Frontal cortex (tissue), 4 donors: ENCODE results near the gene GANC. TPM values are rescaled to one million over a fixed set of nuclear protein-coding genes. Genes with fewer than 3 reads are reported as not detected.
"Not testable (repeated sequence)": the region's sequence is repeated elsewhere in the genome, so short reads cannot be mapped to it uniquely, and the experiment has no call there.

ENCODE experiments used
- DNase-seq, 2 donors: peaks; one replicate each; pipeline ENCODE4 v3.0.0; 2012; ENCODE audit warnings: low spot score in 2 of 2
- FAIRE-seq: peaks from 2 replicates; lab custom pipeline; 2012; peaks lifted over from hg19 to GRCh38; lab: Jason Lieb, UNC
- total RNA-seq: library from RNA; depleted of rRNA; stranded (reverse); fragments of >200 nt; gene quantifications from one replicate; pipeline ENCODE4 v1.2.3, GENCODE V29; 2014
- donor health status: control.
- donor health status: control.
- donor health status: control.

GANC gene
- total RNA-seq, 1 donor from 2014 or later, result 7.7 TPM

DNA sequence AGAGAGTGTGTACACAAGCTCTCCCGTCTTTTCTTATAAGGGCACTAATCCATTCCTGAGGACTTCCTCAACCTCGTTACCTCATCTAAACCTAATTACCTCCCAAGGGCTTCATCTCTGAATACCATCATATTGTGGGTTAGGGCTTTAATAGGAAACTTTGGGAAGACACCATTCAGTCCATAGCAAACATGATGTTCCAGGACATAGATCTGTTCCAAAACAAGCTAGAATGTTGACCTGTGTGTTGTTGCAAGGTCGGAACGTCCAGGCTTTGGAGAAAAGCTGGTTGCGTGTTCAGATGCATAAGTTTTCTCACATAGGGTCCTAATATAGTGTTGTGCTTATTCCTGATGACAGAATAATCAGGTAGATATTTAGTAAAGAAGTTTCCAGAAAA, 9.9 kb downstream of the GANC start:
- FAIRE-seq (no peak), DNase-seq (no peak)

DNA sequence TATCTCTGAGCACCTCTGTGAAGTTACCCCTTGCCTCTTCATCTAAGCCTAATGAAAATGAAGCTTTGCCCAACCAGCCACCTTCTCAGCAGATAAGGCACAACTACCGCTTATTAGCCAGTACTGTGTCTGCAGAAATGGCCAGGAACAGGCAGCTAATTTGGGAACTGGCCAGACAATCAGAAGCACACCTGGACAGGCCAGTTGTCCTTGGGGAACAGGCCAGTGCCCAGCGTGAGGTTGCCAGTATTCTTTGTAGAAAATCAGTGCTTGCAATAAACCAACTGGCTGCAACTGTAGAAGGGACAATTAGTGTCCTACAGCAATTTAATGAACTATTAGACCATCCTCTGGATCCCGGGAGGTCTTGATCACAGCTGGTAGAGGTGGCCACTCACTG, 10.7 kb downstream of the GANC start:
- FAIRE-seq, result no peak
- DNase-seq, result no peak

DNA sequence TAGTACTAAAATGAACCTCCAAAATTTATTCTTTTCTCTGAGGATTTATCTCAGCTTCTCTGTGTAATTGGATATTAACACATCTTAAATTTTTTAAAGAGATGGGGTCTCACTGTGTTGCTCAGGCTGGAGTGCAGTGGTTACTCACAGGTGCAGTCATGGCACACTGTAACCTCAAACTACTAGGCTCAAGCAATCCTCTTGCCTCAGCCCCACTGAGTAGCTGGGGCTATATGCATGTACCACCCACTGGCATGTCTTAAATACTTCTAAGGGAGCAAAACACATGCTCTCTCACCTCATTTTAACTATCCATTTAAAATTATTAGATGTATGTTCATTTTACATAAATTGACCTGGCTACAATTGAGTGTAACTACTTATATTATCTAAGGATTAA, 11.6 kb downstream of the GANC start:
- DNase-seq (no peak), FAIRE-seq (no peak)

DNA sequence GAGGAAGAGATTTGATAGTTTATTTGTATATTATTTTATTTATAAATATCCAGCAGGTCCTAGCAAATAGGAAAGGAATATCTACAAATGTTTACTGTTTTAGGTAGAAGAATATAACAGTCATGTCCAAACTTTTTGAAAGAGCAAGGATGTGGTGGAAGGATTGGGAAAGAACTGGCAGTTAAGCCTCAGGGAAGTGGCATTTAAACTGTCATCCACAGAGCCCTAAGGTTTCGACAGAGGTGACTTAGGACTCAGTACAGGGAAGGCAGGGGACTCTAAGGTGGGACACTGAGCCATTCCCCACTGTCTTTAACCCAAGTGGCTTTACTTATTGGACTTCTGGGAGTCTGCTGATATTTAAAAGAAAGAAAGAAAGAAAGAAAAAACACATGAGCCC, 12.0 kb downstream of the GANC start:
- FAIRE-seq (no peak), DNase-seq (no peak)

DNA sequence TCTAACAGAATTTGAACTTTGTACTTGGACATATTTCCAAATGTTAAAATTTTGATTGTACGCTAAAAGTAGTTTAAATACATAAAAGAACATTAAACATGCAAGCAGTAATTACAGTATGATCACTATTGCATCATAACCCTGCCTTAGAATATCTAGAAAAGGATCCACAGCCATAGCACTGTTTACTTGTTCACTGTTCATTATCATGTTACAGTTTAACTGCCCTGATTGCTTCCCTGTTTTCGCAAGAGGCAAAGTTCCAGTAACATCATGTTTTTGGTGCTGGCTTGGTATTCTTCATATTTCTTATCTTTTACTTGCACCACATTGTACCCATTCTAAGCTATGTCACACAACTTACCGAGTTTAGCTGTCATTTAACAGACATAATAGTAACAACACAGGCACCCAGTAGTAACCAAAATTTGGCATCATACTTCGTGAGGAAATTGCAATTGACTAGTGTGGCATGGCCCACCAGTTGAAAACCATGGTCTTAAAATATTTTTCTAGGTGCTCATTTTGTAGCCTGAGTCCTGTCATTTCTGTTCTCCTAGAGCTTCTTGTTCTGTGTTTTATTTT, 13.5 kb downstream of the GANC start:
- no peak for FAIRE-seq
- no peak for DNase-seq

DNA sequence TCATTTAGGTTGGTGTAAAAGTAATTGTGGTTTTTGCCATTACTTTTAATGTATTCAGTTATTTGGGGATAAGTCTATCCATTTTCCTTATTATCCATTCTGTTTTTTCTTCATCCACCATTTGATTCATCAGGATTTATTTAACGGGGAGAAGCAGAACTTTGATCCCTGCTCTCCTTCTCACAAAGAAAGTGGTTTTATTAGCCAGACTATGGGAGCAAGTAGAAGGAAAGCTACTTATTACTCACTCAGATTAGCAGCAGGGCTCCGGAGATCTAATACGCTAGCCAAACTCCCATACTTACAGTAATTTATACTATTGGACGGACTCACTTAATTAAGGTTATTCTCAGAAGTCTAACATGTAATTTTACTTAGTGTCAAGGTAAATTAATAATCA, 14.9 kb downstream of the GANC start:
- DNase-seq, result no peak
- no peak for FAIRE-seq

DNA sequence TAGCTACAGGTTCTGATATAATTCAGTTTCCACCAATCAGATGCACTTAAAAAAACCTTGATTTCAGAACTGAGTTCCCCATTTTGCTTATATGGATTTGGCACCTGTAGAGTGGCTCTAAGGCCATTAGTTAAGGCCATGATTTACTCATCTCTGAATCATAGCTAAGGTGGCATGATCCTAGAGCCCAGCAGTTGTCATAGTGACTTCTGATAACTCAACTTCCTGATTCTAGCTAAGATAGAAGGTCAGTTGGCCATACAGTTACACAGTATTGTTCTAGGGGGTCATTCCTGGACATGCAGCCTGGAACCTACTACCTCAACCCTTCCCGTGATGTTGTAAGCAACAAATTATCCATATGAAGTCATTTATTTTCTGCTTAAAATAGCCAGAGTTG, 16.2 kb downstream of the GANC start:
- FAIRE-seq, result no peak

DNA sequence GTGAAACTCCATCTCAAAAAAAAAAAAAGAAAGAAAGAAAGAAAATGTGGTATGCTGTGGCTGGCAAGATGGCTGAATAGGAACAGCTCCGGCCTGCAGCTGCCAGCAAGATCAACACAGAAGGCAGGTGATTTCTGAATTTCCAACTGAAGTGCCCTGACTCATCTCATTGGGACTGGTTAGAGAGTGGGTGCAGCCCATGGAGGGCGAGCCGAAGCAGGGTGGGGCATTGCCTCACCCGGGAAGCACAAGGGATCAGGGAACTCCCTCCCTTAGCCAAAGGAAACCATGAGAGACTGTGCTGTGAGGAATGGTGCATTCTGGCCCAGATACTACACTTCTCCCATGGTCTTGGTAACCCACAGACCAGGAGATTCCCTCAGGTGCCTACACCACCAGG, 28.0 kb downstream of the GANC start:
- not testable (repeated sequence) for FAIRE-seq, DNase-seq

More for the DNA sequence above, 16.2 kb downstream of the GANC start:
- no peak for DNase-seq

DNA sequence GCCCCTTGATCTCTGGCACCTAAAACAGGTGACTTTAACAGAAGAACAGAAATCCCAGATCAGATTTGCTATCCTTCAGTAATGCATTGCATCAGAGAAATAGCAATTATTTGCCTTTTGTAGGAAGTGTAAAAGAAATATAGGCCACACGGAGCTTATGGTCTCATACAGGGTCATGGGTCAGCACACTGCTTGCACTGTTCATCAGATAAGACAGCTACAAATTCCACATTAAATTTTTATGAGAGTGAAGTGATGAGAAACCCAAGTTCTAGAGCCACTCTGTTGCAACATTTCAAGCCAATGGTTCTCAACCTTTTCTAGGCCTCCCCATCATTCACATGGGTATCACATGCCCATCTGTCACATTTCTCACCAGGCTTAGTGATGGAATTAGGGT, 33.7 kb downstream of the GANC start:
- FAIRE-seq, result no peak

DNA sequence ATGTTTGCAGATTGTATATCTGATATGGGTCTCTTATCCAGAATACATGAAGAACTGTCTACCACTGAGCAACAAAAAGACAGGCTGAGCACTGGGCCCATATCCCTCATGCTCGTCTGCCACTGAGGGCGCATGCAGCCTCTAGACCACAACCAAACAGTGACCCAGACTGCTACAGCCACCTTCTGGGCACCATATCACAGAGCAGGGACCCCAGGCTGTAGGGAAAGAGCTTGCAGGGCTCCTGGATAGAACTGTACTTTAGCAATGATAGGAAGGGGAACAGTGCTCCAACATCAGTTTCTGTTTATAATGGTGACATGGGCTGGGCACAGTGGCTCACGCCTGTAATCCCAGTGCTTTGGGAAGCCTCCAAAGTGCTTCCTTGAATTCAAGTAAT, 40.5 kb downstream of the GANC start:
- DNase-seq (no peak), FAIRE-seq (no peak)

More for the DNA sequence above, 33.7 kb downstream of the GANC start:
- DNase-seq, result no peak

DNA sequence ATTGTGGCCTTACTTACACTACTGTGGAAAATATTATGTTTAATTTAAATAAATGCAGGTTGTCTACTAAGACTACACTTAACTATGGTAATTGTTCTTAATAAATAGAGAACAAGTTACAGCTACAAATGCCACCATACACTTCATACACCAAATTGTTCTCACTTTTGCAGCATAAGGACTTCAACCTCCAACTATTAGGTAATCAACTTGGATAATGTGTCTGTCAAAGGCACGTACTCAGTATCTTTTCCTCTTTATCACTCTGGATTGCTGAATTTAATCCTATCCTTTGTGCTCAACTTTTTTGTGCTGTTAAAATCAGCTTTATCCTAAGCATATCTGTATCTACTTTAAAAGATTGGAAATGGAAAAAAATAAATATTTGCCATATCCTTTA, 41.8 kb downstream of the GANC start:
- no peak for FAIRE-seq
- DNase-seq, result no peak

DNA sequence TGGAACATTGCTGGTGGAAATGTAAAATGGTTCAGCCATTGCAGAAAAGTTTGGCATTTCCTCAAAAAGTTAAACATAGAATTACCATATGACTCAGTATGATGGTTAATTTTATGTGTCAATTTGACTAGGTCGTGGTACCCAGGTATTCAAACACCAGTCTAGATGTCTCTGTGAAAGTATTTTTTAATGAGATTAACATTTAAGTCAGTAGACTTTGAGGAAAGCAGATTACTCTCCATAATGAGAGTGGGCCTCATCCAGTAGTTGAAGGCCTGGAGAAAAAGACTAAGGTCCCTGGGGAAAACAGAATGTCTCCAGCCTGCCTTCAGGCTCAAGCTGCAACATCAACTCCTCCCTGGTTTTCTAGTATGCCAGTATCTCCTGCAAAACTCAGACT, 42.5 kb downstream of the GANC start:
- DNase-seq (no peak), FAIRE-seq (no peak)

DNA sequence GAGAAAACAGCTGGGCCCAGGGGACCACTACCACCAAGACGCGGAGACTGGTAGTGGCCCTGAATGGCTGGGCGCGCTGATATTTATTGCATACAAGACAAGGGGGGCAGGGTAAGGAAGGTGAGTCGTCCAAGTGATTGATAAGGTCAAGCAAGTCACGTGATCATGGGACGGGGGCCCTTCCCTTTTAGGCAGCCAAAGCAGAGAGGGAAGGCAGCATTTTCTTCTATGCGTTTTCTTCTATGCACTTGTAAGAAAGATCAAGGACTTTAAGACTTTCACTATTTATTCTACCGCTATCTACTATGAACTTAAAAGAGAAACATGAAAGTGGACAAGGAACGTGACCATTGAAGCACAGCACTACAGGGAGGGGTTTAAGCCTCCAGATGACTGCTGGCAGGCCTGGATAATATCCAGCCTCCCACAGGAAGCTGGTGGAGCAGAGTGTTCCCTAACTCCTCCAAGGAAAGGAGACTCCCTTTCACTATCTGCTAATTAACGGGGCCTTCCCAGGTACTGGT, 43.3 kb downstream of the GANC start:
- DNase-seq, FAIRE-seq: not testable (repeated sequence)

DNA sequence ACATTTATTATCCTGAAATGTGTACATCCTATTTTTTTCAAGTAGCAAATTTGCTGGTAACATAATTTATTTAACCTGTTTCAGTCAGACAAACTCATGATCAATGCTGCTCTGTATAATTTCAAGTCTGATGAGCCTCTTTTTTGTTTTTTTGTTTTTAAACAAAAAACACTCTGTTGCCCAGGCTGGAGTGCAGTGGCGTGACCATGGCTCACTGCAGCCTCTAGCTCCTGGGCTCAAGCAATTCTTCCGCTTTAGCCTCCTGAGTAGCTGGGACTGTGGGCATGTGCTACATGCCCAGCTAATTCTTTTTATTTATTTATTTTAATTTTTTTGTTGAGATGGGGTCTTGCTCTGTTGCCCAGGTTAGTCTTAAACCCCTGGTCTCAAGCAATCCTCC, 46.2 kb downstream of the GANC start:
- FAIRE-seq, result no peak

DNA sequence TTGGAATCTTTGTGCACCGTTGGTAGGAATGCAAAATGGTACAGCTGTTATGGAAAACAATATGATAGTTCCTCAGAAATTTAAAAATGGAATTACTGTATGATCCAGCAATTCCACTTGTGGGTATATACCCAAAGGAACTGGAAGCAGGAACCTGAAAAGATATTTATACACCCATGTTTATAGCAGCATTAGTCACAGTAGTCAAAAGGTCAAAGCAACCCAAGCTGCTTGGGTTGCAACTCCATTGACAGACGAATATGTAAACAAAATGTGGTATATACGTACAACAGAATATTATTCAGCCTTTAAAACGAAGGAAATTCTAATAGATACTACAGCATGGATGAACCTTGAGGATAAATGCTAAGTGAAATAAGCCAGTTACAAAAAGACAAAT, 51.3 kb downstream of the GANC start:
- no peak for DNase-seq
- no peak for FAIRE-seq

More for the DNA sequence above, 46.2 kb downstream of the GANC start:
- no peak for DNase-seq

DNA sequence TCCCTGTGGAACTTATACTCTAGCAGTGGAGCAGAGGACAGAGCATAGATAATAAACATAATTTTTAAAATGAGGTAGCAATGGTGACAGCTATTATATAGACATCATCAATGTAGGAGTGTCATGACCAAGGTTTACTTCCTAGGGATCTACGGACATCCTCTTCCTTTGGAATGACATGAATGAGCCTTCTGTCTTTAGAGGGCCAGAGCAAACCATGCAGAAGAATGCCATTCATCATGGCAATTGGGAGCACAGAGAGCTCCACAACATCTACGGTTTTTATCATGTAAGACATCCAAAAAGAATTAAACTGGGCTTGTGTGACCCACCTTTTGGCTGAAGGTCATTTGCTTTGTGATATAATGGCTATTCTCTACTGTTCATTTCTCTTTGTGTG, 56.2 kb downstream of the GANC start:
- FAIRE-seq (no peak), DNase-seq (no peak)

DNA sequence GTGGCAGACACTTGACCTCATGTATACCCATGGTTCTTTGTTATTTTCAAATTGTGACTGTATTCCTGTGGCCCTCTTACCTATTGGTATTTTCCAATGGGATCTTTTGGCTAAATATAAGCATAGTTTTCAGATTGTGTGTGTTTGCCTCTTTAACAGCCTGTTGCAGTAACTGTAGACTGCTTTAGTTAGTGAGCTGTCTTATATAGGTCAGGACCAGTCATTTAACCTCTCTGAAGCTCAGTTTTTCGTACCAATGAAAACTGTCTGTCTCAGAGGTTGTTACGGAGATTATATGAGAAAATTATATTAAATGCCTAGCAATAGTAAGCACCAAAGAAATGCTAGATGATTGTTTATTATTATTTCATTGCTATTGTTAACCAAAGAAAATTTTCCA, 57.0 kb downstream of the GANC start:
- DNase-seq (no peak), FAIRE-seq (no peak)

DNA sequence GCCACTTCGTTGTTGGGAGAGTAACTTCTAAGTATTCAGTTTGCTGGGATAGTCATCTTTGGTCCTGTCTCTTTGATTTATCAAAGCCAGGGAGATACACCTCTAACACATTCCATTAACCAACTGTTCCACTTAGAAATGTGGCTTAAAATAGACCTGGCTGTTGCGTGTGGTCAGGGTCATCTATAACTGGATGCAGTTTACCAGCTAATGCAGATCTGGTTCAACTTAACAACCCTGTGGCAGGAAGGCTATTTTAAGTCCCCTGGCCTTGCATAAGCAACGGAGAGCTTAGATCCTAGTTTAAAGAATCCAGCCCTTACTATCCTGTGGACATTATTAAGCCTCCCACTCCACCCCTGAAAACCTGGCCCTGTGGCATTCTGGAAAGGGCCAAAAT, 58.2 kb downstream of the GANC start:
- no peak for DNase-seq
- no peak for FAIRE-seq

DNA sequence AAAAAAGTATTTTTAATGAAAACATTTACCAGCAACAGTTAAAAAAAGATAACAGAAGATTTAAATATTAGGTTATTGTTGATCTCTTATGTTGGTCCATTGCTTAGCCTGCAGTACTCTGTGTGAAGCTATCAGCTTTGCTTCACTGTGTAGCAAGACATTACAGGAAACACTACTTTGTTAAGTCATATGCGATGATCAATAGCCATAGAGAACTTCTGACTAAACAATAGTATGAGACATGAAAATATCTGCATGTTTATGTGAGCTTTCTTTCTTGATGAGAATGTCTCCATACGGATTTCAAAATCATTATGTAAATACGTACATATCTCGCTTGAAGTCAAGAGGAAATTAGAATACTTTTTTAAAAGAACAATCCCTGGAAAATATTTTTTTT, 59.3 kb downstream of the GANC start:
- DNase-seq, result no peak

DNA sequence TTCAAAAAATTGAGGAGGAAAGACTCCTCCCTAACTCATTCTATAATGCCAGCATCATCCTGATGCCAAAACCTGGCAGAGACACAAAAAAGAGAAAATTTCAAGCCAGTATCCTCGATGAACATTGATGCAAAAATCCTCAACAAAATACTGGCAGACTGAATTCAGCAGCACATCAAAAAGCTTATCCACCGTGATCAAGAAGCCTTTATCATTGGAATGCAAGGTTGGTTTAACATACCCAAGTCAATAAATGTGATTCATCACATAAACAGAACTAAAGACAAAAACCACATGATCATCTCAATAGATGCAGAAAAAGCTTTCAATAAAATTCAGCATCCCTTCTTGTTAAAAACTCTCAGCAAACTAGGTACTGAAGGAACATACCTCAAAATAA, 62.1 kb downstream of the GANC start:
- DNase-seq, result no peak
- FAIRE-seq, result no peak

More for the DNA sequence above, 59.3 kb downstream of the GANC start:
- FAIRE-seq, result no peak

DNA sequence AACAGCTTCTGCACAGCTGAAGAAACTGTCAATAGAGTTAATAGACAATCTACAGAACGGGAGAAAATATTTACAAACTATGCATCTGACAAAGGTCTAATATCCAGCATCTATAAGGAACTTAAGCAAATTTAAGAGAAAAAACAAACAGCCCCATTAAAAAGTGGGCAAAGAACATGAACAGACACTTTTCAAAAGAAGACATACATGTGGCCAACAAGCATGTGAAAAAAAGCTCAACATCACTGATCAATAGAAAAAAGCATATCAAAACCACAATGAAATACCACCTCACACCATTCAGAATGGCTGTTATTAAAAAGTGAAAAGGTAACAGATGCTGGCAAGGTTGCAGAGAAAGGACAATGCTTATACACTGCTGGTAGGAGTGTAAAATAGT, 63.6 kb downstream of the GANC start:
- DNase-seq, FAIRE-seq: not testable (repeated sequence)

DNA sequence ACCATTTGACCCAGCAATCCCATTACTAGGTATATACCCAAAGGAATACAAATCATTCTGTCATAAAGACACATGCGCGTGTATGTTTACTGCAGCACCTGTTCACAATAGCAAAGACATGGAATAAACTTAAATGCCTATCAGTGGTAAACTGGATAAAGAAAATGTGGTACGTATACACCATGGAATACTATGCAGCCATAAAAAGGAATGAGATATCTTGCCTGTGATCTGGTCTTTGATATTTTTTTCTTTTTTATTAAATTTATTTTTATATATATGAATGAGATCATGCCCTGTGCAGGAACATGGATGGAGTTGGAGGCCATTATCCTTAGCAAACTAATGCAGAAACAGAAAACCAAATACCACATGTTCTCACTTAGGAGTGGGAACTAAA, 64.1 kb downstream of the GANC start:
- FAIRE-seq, DNase-seq: not testable (repeated sequence)
